Measurements from ENCODE around the gene PIGL. TPM values are rescaled to one million over a fixed set of nuclear protein-coding genes. Genes with fewer than 3 reads are reported as not detected.

The PIGL gene
- total and polyA plus RNA-seq, 2 donors (not counting 1 experiment from before 2014, with no cell fraction given): 86.7 to 88.2 TPM

- Histone ChIP-seq H3K27me3 (replicated peaks in 1 of 4; ENCODE audit: control extremely low read depth in 1 of 4, control insufficient read depth in 3 of 4, insufficient read depth in 4 of 4, low read length in 3 of 4) (no peaks in the 10 kb centered on the region), H2AFZ (ENCODE audit: insufficient read depth, low read depth, low read length, poor library complexity, severe bottlenecking) (no peak overlapping the region), H3K79me2 (ENCODE audit: control insufficient read depth, insufficient read depth, low read length) (no peaks in the 10 kb centered on the region), H3K36me3 (replicated peaks in 1 of 2; ENCODE audit: control extremely low read depth in 1 of 2, control insufficient read depth in 1 of 2, extremely low read depth in 1 of 2, insufficient read depth in 2 of 2, low read length in 1 of 2) (peaks cover 0 to 20% of the 10 kb centered on the region in 2 experiments), H3K9ac (ENCODE audit: low read length) (no peak overlapping the region), H3K27ac (ENCODE audit: low read length in 2 of 2) (no peak overlapping the region), H3K4me3 (ENCODE audit: control extremely low read depth in 1 of 5, extremely low read depth in 1 of 5, insufficient read depth in 1 of 5, low read depth in 2 of 5, low read length in 4 of 5) (no peak overlapping the region), H3K9me3 (ENCODE audit: control extremely low read depth in 1 of 3, control insufficient read depth in 2 of 3, insufficient read depth in 1 of 3, low read length in 2 of 3) (no peaks in the 10 kb centered on the region), H3K4me1 (ENCODE audit: control insufficient read depth in 2 of 2, insufficient read depth in 2 of 2, low read length in 2 of 2) (no peaks in the 10 kb centered on the region), H4K20me1 (ENCODE audit: control insufficient read depth, insufficient read depth, low read length, poor library complexity, severe bottlenecking) (no peaks in the 10 kb centered on the region), H3K4me2 (replicated peaks; ENCODE audit: low read depth, low read length, poor library complexity, severe bottlenecking) (no peak overlapping the region)
- intact Hi-C loops (cut with micrococcal nuclease): no loop called here
- H3K4me1 Mint-ChIP-seq: no peaks in the 10 kb centered on the region
- ATAC-seq (ENCODE audit: low read depth) (no peak), DNase-seq (no peak)
- no peak overlapping the region for H3K27ac Mint-ChIP-seq
- TF ChIP-seq CTCF (IDR thresholded peaks at IDR 0.05) (no peak), EZH2 (IDR thresholded peaks at IDR 0.05; ENCODE audit: borderline replicate concordance, insufficient read depth, low read depth, low read length, poor library complexity, severe bottlenecking) (no peak)
- WGBS (ENCODE audit: insufficient coverage): 96% methylated on average over 3 of the region's 3 CpGs
- CTCF ChIA-PET: no interaction called here
- no peaks in the 10 kb centered on the region for H3K9me3 Mint-ChIP-seq (ENCODE audit: insufficient read depth)
- H3K27me3 Mint-ChIP-seq: no peaks in the 10 kb centered on the region
- H3K4me3 Mint-ChIP-seq: no peak overlapping the region
- POLR2A ChIA-PET: no interaction called here
Observed at GRCh38 chr17:16314859-16315258, 97.8 kb downstream of the PIGL start.

GRCh38 chr17:16319969-16320368 is 103.0 kb downstream of the PIGL start:
- no peaks in the 10 kb centered on the region for H3K9me3 Mint-ChIP-seq (ENCODE audit: insufficient read depth)
- H4K20me1 ChIP-seq (ENCODE audit: control insufficient read depth, insufficient read depth, low read length, poor library complexity, severe bottlenecking): no peaks in the 10 kb centered on the region
- H3K27ac ChIP-seq (ENCODE audit: low read length in 2 of 2): no peak overlapping the region
- DNase-seq (no peak), ATAC-seq (ENCODE audit: low read depth) (no peak)
- H3K79me2 ChIP-seq (ENCODE audit: control insufficient read depth, insufficient read depth, low read length): no peaks in the 10 kb centered on the region
- no peaks in the 10 kb centered on the region for H3K4me1 ChIP-seq (ENCODE audit: control insufficient read depth in 2 of 2, insufficient read depth in 2 of 2, low read length in 2 of 2)
- H3K27ac Mint-ChIP-seq: no peak overlapping the region
- H2AFZ ChIP-seq (ENCODE audit: insufficient read depth, low read depth, low read length, poor library complexity, severe bottlenecking): no peak overlapping the region
- H3K4me3 ChIP-seq (ENCODE audit: control extremely low read depth in 1 of 5, extremely low read depth in 1 of 5, insufficient read depth in 1 of 5, low read depth in 2 of 5, low read length in 4 of 5): no peak overlapping the region
- ChIA-PET POLR2A (no interaction called here), CTCF (no interaction called here)
- H3K27me3 ChIP-seq (replicated peaks in 1 of 4; ENCODE audit: control extremely low read depth in 1 of 4, control insufficient read depth in 3 of 4, insufficient read depth in 4 of 4, low read length in 3 of 4): no peaks in the 10 kb centered on the region
- no peaks in the 10 kb centered on the region for H3K9me3 ChIP-seq (ENCODE audit: control extremely low read depth in 1 of 3, control insufficient read depth in 2 of 3, insufficient read depth in 1 of 3, low read length in 2 of 3)
- no peaks in the 10 kb centered on the region for H3K27me3 Mint-ChIP-seq
- TF ChIP-seq CTCF (IDR thresholded peaks at IDR 0.05): no peak
- no peak for TF ChIP-seq EZH2 (IDR thresholded peaks at IDR 0.05; ENCODE audit: borderline replicate concordance, insufficient read depth, low read depth, low read length, poor library complexity, severe bottlenecking)
- no peak overlapping the region for H3K4me3 Mint-ChIP-seq
- intact Hi-C loops (cut with micrococcal nuclease): no loop called here
- no peak overlapping the region for H3K9ac ChIP-seq (ENCODE audit: low read length)
- WGBS (ENCODE audit: insufficient coverage): 91% methylated on average over 3 of the region's 3 CpGs
- no peaks in the 10 kb centered on the region for H3K4me1 Mint-ChIP-seq
- no peak overlapping the region for H3K4me2 ChIP-seq (replicated peaks; ENCODE audit: low read depth, low read length, poor library complexity, severe bottlenecking)
- H3K36me3 ChIP-seq (replicated peaks in 1 of 2; ENCODE audit: control extremely low read depth in 1 of 2, control insufficient read depth in 1 of 2, extremely low read depth in 1 of 2, insufficient read depth in 2 of 2, low read length in 1 of 2): peaks cover 1 to 12% of the 10 kb centered on the region in 2 experiments

All from B cell (primary cell).